T-helper 2 cell treated with Interferon-gamma antibody and Interleukin-4, amounts not matched to agents 5 μg/mL and 100 μg/mL, for 36 hours (primary cell): ENCODE results near the gene TEX261.

Experiments
- DNase-seq: peaks from one replicate; pipeline ENCODE4 v3.0.0; 2021; ENCODE audit warnings: low spot score
- H3K27ac Mint-ChIP-seq: one replicate; pipeline ENCODE4 v1.8.0; 2021; ENCODE audit warnings: mild to moderate bottlenecking, mixed read lengths
- H3K27me3 Mint-ChIP-seq: one replicate; pipeline ENCODE4 v1.8.0; 2021; ENCODE audit warnings: low read depth, mixed read lengths
- H3K36me3 Mint-ChIP-seq: one replicate; pipeline ENCODE4 v1.8.0; 2021; ENCODE audit warnings: low read depth, mixed read lengths
- H3K4me1 Mint-ChIP-seq: one replicate; pipeline ENCODE4 v1.8.0; 2021; ENCODE audit warnings: low read depth, mixed read lengths
- H3K4me3 Mint-ChIP-seq: one replicate; pipeline ENCODE4 v1.8.0; 2022; ENCODE audit warnings: mild to moderate bottlenecking, moderate library complexity, mixed read lengths
- H3K9me3 Mint-ChIP-seq: one replicate; pipeline ENCODE4 v1.8.0; 2021; ENCODE audit warnings: mixed read lengths

TEX261 gene

DNA sequence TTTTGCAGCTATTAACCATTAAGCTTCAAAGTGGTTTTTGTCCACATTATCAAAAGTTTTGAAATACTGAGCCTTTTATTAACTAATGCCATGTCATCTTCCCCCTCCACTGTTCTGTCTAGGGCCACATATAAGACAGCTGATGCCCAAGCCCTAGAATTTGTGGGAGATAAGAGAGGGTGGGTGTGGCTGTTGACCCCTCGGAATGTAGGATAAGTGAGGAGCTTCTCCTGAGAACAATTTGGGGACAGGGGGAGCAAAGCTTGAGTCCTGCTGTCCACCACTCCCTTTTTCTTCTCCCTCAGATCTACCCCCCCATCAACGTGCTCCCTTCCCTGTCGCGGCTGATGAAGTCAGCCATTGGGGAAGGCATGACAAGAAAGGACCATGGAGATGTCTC lies 30.5 kb downstream of the TEX261 start:
- H3K4me1 Mint-ChIP-seq: peaks cover 2% of the 10 kb centered on the region
- peaks cover 37% of the 10 kb centered on the region for H3K27me3 Mint-ChIP-seq
- no peaks in the 10 kb centered on the region for H3K9me3 Mint-ChIP-seq
- DNase-seq: no peak
- no peak overlapping the region for H3K4me3 Mint-ChIP-seq
- H3K27ac Mint-ChIP-seq: no peak overlapping the region
- H3K36me3 Mint-ChIP-seq: no peaks in the 10 kb centered on the region

DNA sequence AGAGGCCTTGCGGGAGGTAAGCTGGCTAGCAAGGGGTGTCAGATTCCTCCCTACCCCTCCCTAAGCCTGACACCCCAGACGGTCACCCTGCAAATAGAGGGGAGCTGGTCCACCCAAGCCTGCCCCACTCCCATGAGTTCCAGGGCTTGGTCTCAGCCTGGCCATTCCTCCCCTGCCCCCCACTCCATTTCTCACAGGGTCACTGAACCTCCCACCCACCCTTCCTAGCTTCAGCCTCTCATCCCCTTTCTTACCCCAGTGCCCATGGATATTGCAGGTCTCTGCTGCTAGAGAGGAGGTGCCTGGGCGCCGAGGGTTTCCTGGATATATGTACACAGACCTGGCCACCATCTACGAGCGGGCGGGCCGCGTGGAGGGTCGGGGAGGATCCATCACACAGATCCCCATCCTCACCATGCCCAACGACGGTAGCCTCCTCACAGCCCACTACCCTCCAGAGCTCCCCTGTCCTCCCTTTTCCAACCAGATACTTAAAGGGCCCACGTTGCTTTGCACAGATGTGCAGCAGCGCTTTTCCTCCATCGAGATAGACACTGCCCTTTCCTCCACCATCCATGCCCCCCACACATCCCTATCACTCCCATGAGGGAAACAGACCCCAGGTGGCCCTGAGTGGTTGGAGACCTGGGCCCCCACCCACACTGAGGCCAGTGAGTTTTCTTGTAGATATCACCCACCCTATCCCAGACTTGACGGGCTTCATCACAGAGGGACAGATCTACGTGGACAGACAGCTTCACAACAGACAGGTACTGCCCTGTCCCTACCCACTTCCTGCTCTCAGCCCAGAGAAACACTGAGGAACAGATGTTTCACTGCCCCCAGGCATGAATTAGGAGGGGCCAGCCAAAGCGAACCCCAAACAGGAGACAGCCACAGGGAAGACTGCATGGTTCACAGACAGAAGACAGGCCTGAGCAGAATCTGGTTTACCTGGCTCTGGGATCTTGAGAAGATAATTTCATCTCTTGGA lies 31.5 kb downstream of the TEX261 start:
- peak; percentile 1 for DNase-seq
- Mint-ChIP-seq H3K36me3 (no peaks in the 10 kb centered on the region), H3K27me3 (peaks cover 33% of the 10 kb centered on the region), H3K4me1 (peaks cover 2% of the 10 kb centered on the region), H3K27ac (no peak overlapping the region), H3K9me3 (no peaks in the 10 kb centered on the region), H3K4me3 (no peak overlapping the region)

DNA sequence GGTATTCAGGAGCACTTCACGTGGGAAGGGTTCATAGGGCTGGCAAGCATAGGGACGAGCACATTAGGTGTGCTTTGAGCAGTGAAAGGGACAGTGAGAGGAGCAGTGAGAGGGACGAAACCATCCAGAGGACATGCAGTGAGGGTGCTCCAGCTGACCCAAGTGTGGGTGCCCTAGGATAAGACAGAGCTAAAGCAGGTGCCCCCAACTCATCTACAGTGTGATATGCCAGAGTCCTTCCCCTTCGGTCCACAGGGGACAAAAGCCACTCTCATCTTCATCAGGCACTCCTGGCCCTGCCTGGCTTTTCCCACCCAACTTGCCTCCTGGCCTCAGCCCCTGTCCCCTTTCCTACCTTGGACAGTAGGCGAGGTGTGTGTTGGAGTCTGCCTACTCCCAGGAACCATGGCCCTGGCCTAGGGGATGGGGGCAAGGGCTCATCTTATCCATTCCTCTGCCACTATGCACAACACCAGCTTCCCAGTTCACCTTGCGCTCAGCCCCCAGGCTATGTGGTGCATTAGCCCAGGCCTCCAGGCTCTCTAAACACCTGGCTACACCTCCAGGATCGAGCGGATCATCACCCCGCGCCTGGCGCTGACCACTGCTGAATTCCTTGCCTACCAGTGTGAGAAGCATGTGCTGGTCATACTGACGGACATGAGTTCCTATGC lies 32.3 kb downstream of the TEX261 start:
- H3K36me3 Mint-ChIP-seq: no peaks in the 10 kb centered on the region
- H3K27ac Mint-ChIP-seq: no peak overlapping the region
- peak; percentile 2 for DNase-seq
- H3K27me3 Mint-ChIP-seq: peaks cover 27% of the 10 kb centered on the region
- no peaks in the 10 kb centered on the region for H3K9me3 Mint-ChIP-seq
- peaks cover 2% of the 10 kb centered on the region for H3K4me1 Mint-ChIP-seq
- no peak overlapping the region for H3K4me3 Mint-ChIP-seq

DNA sequence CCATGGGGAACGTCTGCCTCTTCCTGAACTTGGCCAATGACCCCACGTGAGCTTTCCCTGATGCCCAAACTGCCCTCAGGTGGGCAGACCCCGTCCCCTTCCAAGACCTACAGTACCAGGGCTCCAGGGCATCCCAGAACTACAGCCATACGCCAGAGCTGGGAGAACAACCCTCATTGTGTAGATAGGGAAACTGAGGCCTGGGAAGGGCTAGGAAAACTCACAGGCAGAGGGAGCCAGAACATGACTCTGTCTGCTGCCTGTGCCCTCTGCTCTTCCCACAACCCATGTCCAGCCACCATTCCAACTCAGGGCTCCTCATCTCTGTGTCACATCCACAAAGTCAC lies 33.1 kb downstream of the TEX261 start:
- no peaks in the 10 kb centered on the region for H3K9me3 Mint-ChIP-seq
- H3K4me3 Mint-ChIP-seq: no peak overlapping the region
- H3K36me3 Mint-ChIP-seq: no peaks in the 10 kb centered on the region
- H3K4me1 Mint-ChIP-seq: peaks cover 2% of the 10 kb centered on the region
- peaks cover 21% of the 10 kb centered on the region for H3K27me3 Mint-ChIP-seq
- DNase-seq: no peak
- H3K27ac Mint-ChIP-seq: no peak overlapping the region

DNA sequence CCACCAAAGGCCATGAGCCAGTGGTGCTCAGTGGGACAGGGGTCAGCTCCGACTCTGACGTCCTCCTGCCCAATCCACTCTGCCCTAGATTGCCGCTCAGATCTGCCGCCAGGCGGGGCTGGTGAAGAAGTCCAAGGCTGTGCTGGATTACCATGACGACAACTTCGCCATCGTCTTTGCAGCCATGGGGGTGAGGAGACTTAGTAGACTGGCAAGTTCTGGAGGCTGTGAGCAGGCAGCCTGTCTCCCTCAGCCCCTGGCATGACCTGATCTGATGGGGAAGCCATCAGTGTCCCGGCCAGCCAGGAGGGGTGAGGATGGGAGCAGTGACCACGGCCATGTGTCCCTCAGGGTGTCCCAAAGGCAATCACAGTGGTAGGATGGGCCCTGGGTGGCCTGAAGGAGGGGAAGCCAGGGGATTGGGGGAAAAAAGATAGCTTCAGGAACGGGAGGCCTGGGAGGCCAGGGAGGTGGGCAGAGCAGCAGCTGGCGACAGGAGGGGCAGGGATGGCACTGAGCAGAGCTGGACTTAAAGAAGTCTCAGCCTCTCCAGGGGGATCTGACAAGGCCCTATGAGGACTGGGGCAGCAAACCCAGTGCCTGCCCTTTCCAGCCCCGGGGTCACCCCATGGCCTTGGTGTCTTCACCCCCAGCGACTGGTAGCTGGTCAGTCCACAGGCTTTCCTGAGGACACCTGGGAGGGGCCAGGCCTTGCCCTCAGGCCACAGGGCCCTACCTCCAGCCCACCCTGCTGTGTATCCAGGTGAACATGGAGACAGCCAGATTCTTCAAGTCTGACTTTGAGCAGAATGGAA lies 33.6 kb downstream of the TEX261 start:
- Mint-ChIP-seq H3K36me3 (no peaks in the 10 kb centered on the region), H3K9me3 (no peaks in the 10 kb centered on the region), H3K4me1 (peaks cover 2% of the 10 kb centered on the region), H3K27me3 (peaks cover 20% of the 10 kb centered on the region), H3K27ac (no peak overlapping the region), H3K4me3 (no peak overlapping the region)
- peak; percentile 3 for DNase-seq

DNA sequence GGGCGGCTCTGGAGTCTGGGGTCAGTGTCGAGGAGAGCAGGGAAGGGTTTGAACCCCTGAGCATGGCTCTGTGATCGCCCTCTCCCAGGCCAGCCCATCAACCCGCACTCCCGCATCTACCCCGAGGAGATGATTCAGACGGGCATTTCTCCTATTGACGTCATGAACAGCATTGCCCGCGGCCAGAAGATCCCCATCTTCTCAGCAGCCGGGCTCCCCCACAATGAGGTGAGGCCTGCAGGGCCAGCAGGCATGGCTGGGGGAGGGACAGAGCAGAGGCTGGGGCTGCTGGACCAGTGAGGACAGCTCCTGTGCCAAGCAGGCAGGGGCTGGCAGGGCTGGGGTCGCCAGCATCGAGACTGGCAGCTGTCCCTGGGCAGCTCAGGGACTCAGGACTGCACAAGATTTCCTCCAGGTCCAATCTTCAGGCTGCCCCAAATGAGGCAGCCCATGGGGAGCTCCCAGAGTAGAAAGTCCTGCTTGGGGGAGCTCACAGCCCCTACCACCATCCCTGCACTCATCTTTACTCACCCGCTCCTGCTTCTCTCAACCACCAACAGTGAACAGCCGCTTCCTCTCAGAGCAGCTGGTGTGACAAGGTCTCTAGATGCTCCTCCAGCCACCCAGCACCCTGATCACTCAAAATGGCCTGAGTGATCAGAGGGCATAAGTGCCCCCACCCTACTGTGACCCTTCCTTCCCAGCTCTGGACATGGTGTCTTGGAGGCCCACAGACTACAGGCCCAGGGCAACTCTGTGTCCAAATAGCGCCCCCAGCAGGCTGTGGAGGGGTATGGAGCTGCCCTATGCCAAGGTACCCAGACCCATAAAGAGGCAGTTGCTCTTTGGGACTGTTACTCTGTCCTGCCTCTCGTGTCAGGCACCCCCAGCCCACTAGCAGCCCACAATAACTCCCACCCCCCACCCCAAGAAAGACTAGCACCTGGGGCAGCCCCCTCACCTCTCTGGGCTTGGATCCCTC lies 34.5 kb downstream of the TEX261 start:
- Mint-ChIP-seq H3K27ac (no peak overlapping the region), H3K4me1 (peaks cover 2% of the 10 kb centered on the region), H3K36me3 (no peaks in the 10 kb centered on the region), H3K9me3 (no peaks in the 10 kb centered on the region), H3K4me3 (no peak overlapping the region), H3K27me3 (peaks cover 23% of the 10 kb centered on the region)
- peak; percentile 2 for DNase-seq

DNA sequence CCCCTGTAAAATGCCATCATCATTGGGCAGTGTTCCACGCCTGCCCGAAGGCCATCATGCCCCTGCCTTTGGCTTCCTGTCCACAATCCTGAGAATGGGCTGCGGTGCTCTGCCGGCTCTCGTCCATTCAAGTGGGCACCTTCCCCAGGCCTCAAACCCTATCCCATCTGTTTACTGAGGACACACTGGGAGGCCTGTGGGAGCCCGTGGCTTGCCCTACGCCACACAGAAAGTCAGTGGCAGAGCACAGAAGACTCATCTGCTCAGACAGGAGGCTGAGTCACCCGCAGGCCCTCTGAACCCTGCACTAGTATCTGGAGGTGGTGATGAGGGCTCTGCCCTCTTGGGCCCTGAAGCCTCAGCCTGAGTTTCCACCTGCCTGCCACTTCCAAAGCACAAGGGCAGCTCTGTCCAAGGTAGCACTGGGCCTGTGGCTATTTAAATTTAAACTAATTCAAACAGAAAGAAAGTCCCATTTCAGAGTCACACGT lies 35.4 kb downstream of the TEX261 start:
- DNase-seq: peak; percentile 3
- Mint-ChIP-seq H3K4me1 (no peaks in the 10 kb centered on the region), H3K36me3 (no peaks in the 10 kb centered on the region), H3K4me3 (no peak overlapping the region), H3K27ac (no peak overlapping the region), H3K27me3 (peaks cover 25% of the 10 kb centered on the region), H3K9me3 (no peaks in the 10 kb centered on the region)

DNA sequence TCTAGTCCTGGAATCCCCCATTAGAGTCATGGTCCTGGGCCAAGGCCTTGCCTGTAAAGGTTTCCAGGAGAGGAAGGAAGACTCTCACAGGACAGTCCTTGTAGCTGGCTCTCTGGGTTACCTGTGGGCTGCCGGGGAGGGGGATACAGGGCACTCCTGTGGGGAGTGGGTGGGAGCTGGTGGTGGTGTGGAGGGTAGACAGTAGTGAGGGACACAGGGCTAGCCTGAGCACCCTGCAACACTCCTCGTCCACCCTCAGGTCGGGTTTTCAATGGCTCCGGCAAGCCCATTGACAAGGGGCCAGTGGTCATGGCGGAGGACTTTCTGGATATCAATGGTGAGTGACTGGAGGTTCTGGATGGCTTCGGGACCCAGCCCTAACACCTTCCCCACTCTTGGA lies 35.9 kb downstream of the TEX261 start:
- H3K27ac Mint-ChIP-seq: no peak overlapping the region

DNA sequence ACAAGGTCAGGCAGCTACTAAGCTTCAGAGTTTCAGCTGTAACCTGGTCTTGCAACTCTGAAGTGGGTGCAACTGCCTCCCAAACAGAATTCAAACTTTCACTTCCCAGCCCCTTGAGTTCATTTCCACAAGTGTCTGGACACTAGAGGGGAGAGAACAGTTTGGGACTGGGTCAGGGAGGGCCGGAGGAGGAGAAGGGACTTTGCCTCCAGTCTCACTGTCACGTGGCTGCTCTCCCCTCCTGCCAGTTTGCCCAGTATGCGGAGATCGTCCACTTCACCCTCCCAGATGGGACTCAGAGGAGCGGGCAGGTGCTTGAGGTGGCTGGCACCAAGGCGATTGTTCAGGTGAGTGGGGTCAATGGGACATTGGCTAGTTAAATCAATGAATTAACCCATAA lies 36.9 kb downstream of the TEX261 start:
- H3K27me3 Mint-ChIP-seq: peaks cover 24% of the 10 kb centered on the region
- H3K36me3 Mint-ChIP-seq: no peaks in the 10 kb centered on the region
- no peak overlapping the region for H3K4me3 Mint-ChIP-seq
- H3K9me3 Mint-ChIP-seq: no peaks in the 10 kb centered on the region
- DNase-seq: peak; percentile 0
- H3K4me1 Mint-ChIP-seq: no peaks in the 10 kb centered on the region
- H3K27ac Mint-ChIP-seq: no peak overlapping the region

More for the DNA sequence above, 35.9 kb downstream of the TEX261 start:
- no peak overlapping the region for H3K4me3 Mint-ChIP-seq
- H3K36me3 Mint-ChIP-seq: no peaks in the 10 kb centered on the region
- DNase-seq: peak; percentile 3
- peaks cover 26% of the 10 kb centered on the region for H3K27me3 Mint-ChIP-seq
- H3K4me1 Mint-ChIP-seq: no peaks in the 10 kb centered on the region
- H3K9me3 Mint-ChIP-seq: no peaks in the 10 kb centered on the region

DNA sequence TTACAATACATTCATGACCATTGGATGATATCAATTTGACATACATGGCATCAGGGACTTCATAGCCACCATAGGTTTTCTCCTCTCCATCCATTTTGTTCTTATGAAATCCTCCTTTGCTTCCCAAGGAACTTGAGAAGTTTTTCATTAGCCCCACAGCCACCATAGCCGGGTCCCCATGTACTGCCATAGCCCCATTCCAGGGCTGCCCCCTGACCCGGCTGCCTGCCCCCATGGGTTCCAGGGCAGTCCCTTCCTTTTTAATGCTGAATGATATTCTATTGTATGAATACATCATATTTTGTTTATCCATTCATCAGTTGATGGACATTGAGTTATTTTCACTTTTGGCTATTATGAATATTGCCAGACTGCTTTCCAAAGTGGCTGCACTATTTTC lies 38.5 kb downstream of the TEX261 start:
- H3K4me1 Mint-ChIP-seq: no peaks in the 10 kb centered on the region
- H3K9me3 Mint-ChIP-seq: no peaks in the 10 kb centered on the region
- H3K36me3 Mint-ChIP-seq: no peaks in the 10 kb centered on the region
- no peak overlapping the region for H3K4me3 Mint-ChIP-seq
- no peak overlapping the region for H3K27ac Mint-ChIP-seq
- H3K27me3 Mint-ChIP-seq: peaks cover 24% of the 10 kb centered on the region
- no peak for DNase-seq

DNA sequence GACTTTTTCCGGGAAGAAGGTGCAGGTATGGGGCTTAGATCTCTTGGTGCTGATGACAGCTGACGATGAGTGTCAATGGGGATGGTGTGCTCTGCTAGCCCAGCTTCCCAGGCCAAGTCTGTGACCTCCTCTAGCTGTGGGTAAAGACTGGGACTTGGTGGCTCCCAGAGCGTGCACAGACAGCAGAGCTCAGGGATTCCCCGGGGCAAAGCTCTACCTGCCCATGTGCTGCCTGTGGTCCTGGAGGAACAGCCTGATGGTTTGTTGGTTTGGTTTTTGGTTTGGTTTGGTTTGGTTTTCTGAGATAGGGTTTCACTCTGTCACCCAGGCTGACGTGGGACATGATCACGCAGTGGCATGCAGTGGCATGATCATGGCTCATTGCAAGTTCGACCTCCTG lies 39.8 kb downstream of the TEX261 start:
- Mint-ChIP-seq H3K27me3 (peaks cover 24% of the 10 kb centered on the region), H3K9me3 (no peaks in the 10 kb centered on the region), H3K4me1 (no peaks in the 10 kb centered on the region), H3K4me3 (no peak overlapping the region), H3K27ac (no peak overlapping the region), H3K36me3 (no peaks in the 10 kb centered on the region)
- no peak for DNase-seq

DNA sequence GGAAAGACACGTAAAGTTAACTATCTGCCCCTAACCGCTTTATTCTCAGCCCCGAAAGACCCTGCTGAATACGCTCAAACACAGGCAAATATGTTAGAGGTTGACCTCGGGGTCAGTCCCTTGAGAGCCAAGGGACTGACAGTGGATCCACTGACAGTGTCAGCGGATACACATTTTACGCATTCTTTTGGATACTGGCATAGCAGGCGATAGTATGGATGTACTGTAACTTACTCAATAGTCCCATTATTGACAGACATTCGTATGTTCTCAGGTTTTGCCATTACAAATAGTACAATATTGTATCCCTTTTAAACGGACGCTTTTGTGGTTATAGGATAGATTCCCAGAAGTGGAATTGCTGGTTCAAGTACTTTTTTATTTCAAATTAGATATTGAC lies 45.6 kb downstream of the TEX261 start:
- Mint-ChIP-seq H3K27ac (no peak overlapping the region), H3K9me3 (no peaks in the 10 kb centered on the region), H3K27me3 (peaks cover 22% of the 10 kb centered on the region), H3K4me1 (peaks cover 13% of the 10 kb centered on the region), H3K36me3 (no peaks in the 10 kb centered on the region), H3K4me3 (no peak overlapping the region)
- no peak for DNase-seq
